Neural cell (in vitro differentiated cells): Measurements from ENCODE around the gene TUBA4B.
A peak's percentile ranks its signal among the peaks of the same experiment; 100 is the strongest.

Experiments
- CTCF ChIP-seq: fragments of 450-650 bp; IDR thresholded peaks from 2 replicates; pipeline ENCODE4 v1.5.1; 2014; ENCODE audit warnings: antibody characterized with exemption, mild to moderate bottlenecking, moderate library complexity; ENCODE audit not compliant: poor library complexity, severe bottlenecking
- RAD21 ChIP-seq: fragments of 450-650 bp; conservative IDR thresholded peaks from 2 replicates; pipeline ENCODE4 v1.6.1; 2014; ENCODE audit warnings: antibody characterized with exemption, mild to moderate bottlenecking, moderate library complexity
- TAF1 ChIP-seq: IDR thresholded peaks from 2 replicates; pipeline ENCODE4 v1.6.1; 2012; ENCODE audit warnings: low read depth

- TF ChIP-seq CTCF (peak; percentile 43), TAF1 (no peak), RAD21 (no peak)
Observed at GRCh38 chr2:219279916-219280516, 27.0 kb downstream of the TUBA4B start.
